ENCODE data around the gene ASPSCR1.

Gene ASPSCR1

DNA sequence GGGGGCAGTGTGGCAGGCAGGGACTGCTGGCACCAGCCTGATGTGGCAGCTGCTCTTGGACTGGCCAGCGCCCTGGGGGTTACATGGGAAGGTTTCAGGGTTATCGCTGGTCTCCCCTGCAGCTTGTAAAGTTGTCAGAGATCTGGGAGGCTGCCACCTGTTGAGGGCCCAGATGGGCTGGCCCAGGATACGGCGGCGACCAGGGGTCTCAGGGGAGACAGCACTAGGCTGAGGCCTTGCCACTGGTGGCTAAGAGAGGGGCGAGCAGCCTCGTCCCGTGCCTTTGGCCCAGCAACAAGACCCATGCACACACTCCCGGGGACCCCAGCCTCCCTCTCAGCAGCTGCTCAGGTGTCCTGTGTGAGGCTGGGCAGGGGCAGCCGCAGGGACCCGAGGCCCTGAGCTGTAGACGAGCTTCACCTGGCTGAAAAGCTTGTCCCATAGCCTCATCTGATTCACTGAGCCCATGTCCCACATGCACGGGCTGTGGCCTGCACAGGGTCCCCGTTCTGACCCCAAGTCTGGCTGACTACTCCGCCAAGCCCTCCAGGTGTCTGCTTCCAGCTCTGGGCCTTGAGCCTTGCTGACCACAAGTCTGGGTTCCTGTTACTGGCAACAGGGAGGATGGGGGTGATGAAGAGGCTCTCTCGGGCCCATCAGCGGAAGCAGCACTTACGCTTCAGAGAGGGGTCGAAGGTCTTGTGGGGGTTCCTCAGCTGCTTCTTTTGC, 82.0 kb downstream of the ASPSCR1 start:
- DNase-seq: no peak

DNA sequence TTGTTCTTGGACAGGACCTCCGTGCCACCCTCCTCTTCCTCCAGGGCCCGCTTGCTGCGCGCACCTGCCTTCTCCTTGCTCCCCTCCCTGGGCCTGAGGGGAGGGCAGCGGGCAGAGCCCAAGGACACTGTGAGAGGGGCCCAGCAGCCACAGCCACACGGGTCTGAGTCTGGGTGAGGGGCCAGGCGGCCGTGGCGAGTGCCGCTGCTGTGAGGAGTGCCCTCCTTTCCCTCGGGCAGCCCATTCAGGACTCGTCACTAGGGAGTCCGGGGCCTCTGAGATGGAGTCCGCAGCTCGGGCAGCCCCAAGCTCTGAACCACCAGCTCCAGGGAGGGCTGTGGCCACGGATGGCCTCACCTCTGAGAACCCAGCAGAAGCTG, 82.6 kb downstream of the ASPSCR1 start:
- no peak for DNase-seq

GRCh38 chr17:82060614-82061013, 83.2 kb downstream of the ASPSCR1 start:
- DNase-seq: no peak

- DNase-seq: no peak
These were observed 83.9 kb downstream of the ASPSCR1 start for GRCh38 chr17:82061047-82061925.

- DNase-seq: no peak
These were observed 84.9 kb downstream of the ASPSCR1 start for GRCh38 chr17:82062076-82062983.

- no peak for DNase-seq
These were observed 85.5 kb downstream of the ASPSCR1 start for GRCh38 chr17:82062984-82063368.

- no peak for DNase-seq
These were observed 86.3 kb downstream of the ASPSCR1 start for GRCh38 chr17:82063424-82064415.

DNA sequence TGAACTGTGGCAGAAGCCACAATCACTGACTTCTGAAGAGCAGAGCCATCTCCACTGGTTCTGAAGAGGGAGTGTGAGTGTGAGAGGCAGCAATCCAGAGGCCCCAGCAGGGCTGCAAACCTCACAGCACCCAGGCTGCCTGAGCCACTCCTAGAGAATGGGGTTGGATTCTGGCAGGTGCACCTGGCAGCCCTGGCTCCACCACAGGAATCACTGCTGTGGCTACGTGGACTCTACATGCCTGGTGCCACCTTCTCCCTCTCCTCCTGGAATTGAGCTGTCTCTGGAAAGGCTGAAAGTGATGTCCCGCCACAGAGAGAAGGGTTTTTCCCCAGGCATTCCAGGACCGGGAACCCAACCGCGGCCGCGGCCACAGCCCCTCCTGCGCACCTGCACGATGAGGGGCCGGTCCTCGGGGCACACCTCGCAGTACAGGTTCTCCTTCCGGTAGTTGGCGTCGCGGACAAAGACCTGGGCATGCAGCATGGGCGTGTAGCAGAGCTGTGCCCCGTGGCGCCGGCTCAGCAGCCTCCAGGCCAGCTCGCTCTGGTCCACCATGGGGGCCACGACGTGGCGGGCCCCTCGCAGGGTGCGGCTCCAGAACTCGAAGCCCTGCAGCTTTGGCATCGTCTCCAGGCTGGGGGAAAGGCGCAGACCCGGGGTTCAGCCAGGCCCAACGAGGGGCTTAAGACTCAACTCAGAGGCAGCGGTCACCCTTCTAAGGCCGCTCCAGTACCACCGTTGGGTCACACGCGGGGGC, 87.2 kb downstream of the ASPSCR1 start:
- no peak for DNase-seq

- no peak for DNase-seq
These were observed 87.8 kb downstream of the ASPSCR1 start for GRCh38 chr17:82065193-82065637.

GRCh38 chr17:82065638-82066303, 88.3 kb downstream of the ASPSCR1 start, which contains the start of gene DUS1L:
TSS of gene DUS1L (minus strand) at chr17:82065804. CDS start at chr17:82065059, 745 bp downstream.
- DNase-seq: peak; percentile 67
